Endothelial cell (in vitro differentiated cells): ENCODE data around the gene C5orf58. TPM values are rescaled to one million over a fixed set of nuclear protein-coding genes. Genes with fewer than 3 reads are reported as not detected.

ENCODE experiments used
- DNase-seq: peaks from one replicate; pipeline ENCODE4 v3.0.0; 2021; ENCODE audit warnings: low spot score
- H3K27ac Mint-ChIP-seq: one replicate; pipeline ENCODE4 v1.8.0; 2021; ENCODE audit warnings: mixed read lengths, inconsistent platforms; ENCODE audit not compliant: unreplicated experiment
- H3K27me3 Mint-ChIP-seq: one replicate; pipeline ENCODE4 v1.8.0; 2021; ENCODE audit warnings: mild to moderate bottlenecking, moderate library complexity, mixed read lengths, inconsistent platforms; ENCODE audit not compliant: unreplicated experiment
- H3K36me3 Mint-ChIP-seq: one replicate; pipeline ENCODE4 v1.8.0; 2021; ENCODE audit warnings: mild to moderate bottlenecking, low read depth, mixed read lengths, inconsistent platforms; ENCODE audit not compliant: unreplicated experiment
- H3K4me1 Mint-ChIP-seq: one replicate; pipeline ENCODE4 v1.8.0; 2021; ENCODE audit warnings: mild to moderate bottlenecking, mixed read lengths, inconsistent platforms; ENCODE audit not compliant: unreplicated experiment
- H3K4me3 Mint-ChIP-seq: one replicate; pipeline ENCODE4 v1.8.0; 2021; ENCODE audit warnings: mild to moderate bottlenecking, mixed read lengths, inconsistent platforms; ENCODE audit not compliant: unreplicated experiment
- H3K9me3 Mint-ChIP-seq: one replicate; pipeline ENCODE4 v1.8.0; 2021; ENCODE audit warnings: mixed read lengths, inconsistent platforms; ENCODE audit not compliant: unreplicated experiment
- total RNA-seq: library from RNA; stranded (reverse); fragmentation: NEBNext Ultra II Directional; extraction: Animal tissue kit (Norgen Biotek cat#: 25700); gene quantifications from one replicate; pipeline ENCODE4 v1.2.1, GENCODE V29; 2021; ENCODE audit not compliant: unreplicated experiment
- TF ChIP-seq, protein P1 (sequence below): fragments of 200-600 bp; sonication (generic); IDR thresholded peaks from one replicate; pipeline ENCODE4 v1.5.0; 2021; ENCODE audit warnings: antibody characterized with exemption; ENCODE audit not compliant: unreplicated experiment

Gene C5orf58
- total RNA-seq, 1 donor from 2014 or later: 0.28 TPM

- H3K4me1 Mint-ChIP-seq: peaks cover 36% of the 10 kb centered on the region
- H3K9me3 Mint-ChIP-seq: no peaks in the 10 kb centered on the region
- peaks cover 3% of the 10 kb centered on the region for H3K27me3 Mint-ChIP-seq
- TF ChIP-seq, protein P1, sequence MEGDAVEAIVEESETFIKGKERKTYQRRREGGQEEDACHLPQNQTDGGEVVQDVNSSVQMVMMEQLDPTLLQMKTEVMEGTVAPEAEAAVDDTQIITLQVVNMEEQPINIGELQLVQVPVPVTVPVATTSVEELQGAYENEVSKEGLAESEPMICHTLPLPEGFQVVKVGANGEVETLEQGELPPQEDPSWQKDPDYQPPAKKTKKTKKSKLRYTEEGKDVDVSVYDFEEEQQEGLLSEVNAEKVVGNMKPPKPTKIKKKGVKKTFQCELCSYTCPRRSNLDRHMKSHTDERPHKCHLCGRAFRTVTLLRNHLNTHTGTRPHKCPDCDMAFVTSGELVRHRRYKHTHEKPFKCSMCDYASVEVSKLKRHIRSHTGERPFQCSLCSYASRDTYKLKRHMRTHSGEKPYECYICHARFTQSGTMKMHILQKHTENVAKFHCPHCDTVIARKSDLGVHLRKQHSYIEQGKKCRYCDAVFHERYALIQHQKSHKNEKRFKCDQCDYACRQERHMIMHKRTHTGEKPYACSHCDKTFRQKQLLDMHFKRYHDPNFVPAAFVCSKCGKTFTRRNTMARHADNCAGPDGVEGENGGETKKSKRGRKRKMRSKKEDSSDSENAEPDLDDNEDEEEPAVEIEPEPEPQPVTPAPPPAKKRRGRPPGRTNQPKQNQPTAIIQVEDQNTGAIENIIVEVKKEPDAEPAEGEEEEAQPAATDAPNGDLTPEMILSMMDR: no peak
- peaks cover 4% of the 10 kb centered on the region for H3K36me3 Mint-ChIP-seq
- H3K27ac Mint-ChIP-seq: no peak overlapping the region
- no peak for DNase-seq
- no peak overlapping the region for H3K4me3 Mint-ChIP-seq
These were observed 36.1 kb downstream of the C5orf58 start for GRCh38 chr5:170268884-170269283.

- TF ChIP-seq, protein P1: no peak
- peaks cover 4% of the 10 kb centered on the region for H3K36me3 Mint-ChIP-seq
- H3K27ac Mint-ChIP-seq: no peak overlapping the region
- H3K4me1 Mint-ChIP-seq: peaks cover 40% of the 10 kb centered on the region
- H3K27me3 Mint-ChIP-seq: peaks cover 3% of the 10 kb centered on the region
- no peak for DNase-seq
- no peaks in the 10 kb centered on the region for H3K9me3 Mint-ChIP-seq
- peak overlapping the region; percentile 18 for H3K4me3 Mint-ChIP-seq
These were observed 36.8 kb downstream of the C5orf58 start for GRCh38 chr5:170269579-170269978.

DNA sequence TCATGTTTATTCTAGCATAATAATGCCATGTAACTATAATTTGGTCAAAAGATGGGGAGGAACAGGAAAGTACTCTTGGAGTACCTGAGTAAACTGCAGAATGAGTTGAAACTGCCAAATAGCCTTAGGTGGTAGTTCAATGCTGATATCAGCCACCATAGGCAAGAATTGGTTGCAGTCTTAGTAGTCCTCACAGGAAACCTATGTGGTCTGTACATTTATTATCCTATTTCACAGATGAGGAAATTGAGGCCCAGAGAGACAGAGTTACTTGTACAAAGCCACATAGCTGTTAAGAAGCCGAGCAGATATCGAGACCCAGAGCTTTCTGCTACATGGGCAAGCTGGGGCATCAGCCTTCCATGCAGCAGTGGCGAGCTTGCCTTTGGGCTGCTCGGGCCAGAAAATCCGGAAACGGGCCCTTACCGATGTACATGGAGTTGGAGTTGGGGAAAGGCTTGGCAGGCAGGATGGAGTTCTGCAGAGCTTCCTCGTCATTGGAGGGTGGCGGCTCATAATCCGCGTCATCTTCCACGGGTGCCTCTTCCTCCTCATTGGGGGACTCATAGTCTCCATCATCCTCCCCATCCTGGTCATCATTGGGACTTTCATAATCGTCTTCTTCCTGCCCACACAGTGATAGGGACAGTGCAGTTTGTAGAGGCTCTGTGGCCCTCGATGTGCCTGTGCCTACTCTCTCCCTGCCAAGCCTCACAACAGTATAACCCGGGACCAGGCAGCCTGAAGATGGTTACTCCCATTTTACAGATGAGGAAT lies 37.7 kb downstream of the C5orf58 start:
- Mint-ChIP-seq H3K27me3 (peaks cover 3% of the 10 kb centered on the region), H3K27ac (no peak overlapping the region), H3K4me3 (no peak overlapping the region), H3K9me3 (no peaks in the 10 kb centered on the region), H3K4me1 (peaks cover 40% of the 10 kb centered on the region), H3K36me3 (peaks cover 4% of the 10 kb centered on the region)
- no peak for DNase-seq
- TF ChIP-seq, protein P1: no peak

DNA sequence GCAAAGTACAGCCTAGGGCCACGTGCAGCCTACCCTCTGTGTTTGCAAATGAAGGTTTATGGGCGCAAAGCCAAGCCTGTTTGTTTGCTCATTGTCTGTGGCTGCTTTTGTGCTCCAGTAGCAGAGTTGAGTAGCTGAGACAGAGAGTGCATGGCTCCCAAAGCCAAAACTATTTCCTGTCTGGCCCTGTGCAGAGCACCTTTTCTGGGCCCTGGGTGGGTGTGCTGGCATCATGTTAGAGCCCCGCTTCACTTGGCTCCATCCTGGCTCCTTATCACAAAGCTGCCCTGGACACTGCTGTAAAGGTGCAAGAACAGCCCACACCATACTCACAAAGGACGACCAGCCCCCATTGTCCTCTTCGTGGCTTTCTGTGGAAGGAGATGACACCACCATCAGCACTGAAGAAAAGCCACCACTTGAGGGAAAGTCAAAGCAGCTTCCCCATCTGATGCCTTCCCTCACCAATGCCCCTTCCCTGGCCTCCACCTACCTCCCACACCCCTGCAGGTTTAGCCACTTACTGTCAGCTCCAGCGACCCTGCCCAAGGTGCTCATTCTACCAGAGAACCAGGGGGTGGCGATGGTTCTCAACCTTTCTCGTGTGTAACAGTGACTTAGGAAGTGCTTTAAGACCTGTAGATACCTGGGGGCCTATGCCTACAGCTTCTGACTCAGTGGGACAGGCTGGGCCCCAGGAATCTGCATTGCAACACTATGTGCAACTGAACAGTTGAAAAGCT lies 41.4 kb downstream of the C5orf58 start:
- DNase-seq: peak; percentile 31
- TF ChIP-seq, protein P1: no peak
- H3K27ac Mint-ChIP-seq: no peak overlapping the region
- no peak overlapping the region for H3K4me3 Mint-ChIP-seq
- peaks cover 32% of the 10 kb centered on the region for H3K4me1 Mint-ChIP-seq
- peaks cover 7% of the 10 kb centered on the region for H3K36me3 Mint-ChIP-seq
- peaks cover 9% of the 10 kb centered on the region for H3K27me3 Mint-ChIP-seq
- H3K9me3 Mint-ChIP-seq: no peaks in the 10 kb centered on the region
